NCI-H460 (cell line): ENCODE measurements around the gene APBA1. TPM values are rescaled to one million over a fixed set of nuclear protein-coding genes. Genes with fewer than 3 reads are reported as not detected.

Source experiments
- DNase-seq: peaks from one replicate; pipeline ENCODE4 v3.0.0-alpha.2; 2016; ENCODE audit warnings: low read depth; ENCODE audit errors: extremely low read depth
- total RNA-seq: library from RNA; depleted of rRNA; stranded (reverse); fragments of >200 nt; shearing (Covaris generic); gene quantifications from 2 replicates; pipeline ENCODE4 v1.2.3, GENCODE V29; 2014

Gene APBA1
- total RNA-seq, 1 experiment from 2014 or later: 0.05 TPM

- DNase-seq: no peak
These were observed 178.0 kb downstream of the APBA1 start for GRCh38 chr9:69494208-69494607.

- DNase-seq: no peak
These were observed 185.7 kb downstream of the APBA1 start for GRCh38 chr9:69486498-69486897.

GRCh38 chr9:69485466-69485865, 186.7 kb downstream of the APBA1 start:
- DNase-seq: no peak

GRCh38 chr9:69483886-69484422, 188.2 kb downstream of the APBA1 start:
- no peak for DNase-seq

- no peak for DNase-seq
These were observed 195.4 kb downstream of the APBA1 start for GRCh38 chr9:69476797-69477196.

- DNase-seq: no peak
These were observed 196.2 kb downstream of the APBA1 start for GRCh38 chr9:69476016-69476415.

GRCh38 chr9:69474821-69475220, 197.3 kb downstream of the APBA1 start:
- no peak for DNase-seq

- no peak for DNase-seq
These were observed 200.0 kb downstream of the APBA1 start for GRCh38 chr9:69472101-69472620.

GRCh38 chr9:69471433-69471832, 200.7 kb downstream of the APBA1 start:
- no peak for DNase-seq

GRCh38 chr9:69470186-69470977, 201.8 kb downstream of the APBA1 start:
- no peak for DNase-seq

- no peak for DNase-seq
These were observed 203.0 kb downstream of the APBA1 start for GRCh38 chr9:69469136-69469535.

- DNase-seq: no peak
These were observed 203.8 kb downstream of the APBA1 start for GRCh38 chr9:69468380-69468779.

- DNase-seq: no peak
These were observed 206.0 kb downstream of the APBA1 start for GRCh38 chr9:69466151-69466550.

GRCh38 chr9:69465473-69465872, 206.7 kb downstream of the APBA1 start:
- DNase-seq: no peak

- no peak for DNase-seq
These were observed 208.6 kb downstream of the APBA1 start for GRCh38 chr9:69463497-69464068.

- no peak for DNase-seq
These were observed 209.8 kb downstream of the APBA1 start for GRCh38 chr9:69462394-69462793.

- DNase-seq: no peak
These were observed 210.9 kb downstream of the APBA1 start for GRCh38 chr9:69461103-69461887.

- no peak for DNase-seq
These were observed 212.2 kb downstream of the APBA1 start for GRCh38 chr9:69460012-69460411.

GRCh38 chr9:69458176-69458575, 214.0 kb downstream of the APBA1 start:
- no peak for DNase-seq

- DNase-seq: no peak
These were observed 216.0 kb downstream of the APBA1 start for GRCh38 chr9:69456201-69456600.

GRCh38 chr9:69455311-69455710, 216.9 kb downstream of the APBA1 start:
- no peak for DNase-seq
